Fibroblast of skin of scalp (primary cell): ENCODE results near the gene PTGFRN.
"Not testable (repeated sequence)": the region's sequence is repeated elsewhere in the genome, so short reads cannot be mapped to it uniquely, and the experiment has no call there.

Experiments used
- DNase-seq: peaks from one replicate; pipeline ENCODE4 v3.0.0-alpha.2; 2013

Gene PTGFRN

DNA sequence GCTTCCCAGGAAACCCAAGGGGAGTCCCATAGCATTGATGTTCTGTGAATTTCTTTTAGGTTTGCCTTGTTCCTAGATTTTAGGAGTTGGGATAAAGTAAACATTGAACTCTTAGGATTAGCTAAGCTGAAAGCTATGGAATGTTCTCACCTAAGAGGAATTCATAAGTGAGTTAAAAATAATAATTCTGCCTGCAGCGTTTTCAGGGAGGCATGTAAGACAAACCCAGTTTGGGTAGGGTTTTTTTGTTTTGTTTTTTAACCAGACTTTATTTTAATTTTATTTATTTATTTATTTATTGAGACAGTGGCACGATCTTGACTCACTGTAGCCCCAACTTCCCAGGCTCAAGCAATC lies 62.9 kb downstream of the PTGFRN start:
- peak; percentile 33 for DNase-seq

GRCh38 chr1:116980309-116980708 lies 70.6 kb downstream of the PTGFRN start:
- DNase-seq: not testable (repeated sequence)

DNA sequence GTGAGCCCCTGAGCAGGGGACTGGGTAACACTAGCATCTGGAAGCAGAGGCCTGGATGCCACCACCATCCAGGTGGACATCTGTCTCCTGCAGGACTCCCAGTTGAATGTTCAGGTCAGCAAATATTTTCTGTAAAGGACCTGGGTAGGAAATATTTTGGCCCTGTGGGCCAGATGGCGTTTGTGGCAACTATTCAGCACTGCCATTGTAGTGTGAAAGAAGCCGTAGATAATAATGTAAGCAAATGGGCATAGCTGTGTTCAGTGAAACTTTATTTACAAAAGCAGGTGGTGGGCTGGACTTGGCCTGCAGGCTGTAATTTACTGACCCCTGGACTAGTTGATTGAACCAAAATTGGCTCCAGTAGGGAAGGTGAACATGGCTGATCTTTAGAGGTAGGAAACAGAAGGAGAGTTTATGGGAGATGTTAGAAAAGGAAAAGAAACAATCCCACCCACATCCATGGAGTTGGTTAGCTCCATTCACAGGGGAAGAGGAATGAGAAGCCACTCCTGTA lies 71.9 kb downstream of the PTGFRN start:
- no peak for DNase-seq

GRCh38 chr1:116982319-116983004 lies 72.7 kb downstream of the PTGFRN start:
- DNase-seq: no peak

DNA sequence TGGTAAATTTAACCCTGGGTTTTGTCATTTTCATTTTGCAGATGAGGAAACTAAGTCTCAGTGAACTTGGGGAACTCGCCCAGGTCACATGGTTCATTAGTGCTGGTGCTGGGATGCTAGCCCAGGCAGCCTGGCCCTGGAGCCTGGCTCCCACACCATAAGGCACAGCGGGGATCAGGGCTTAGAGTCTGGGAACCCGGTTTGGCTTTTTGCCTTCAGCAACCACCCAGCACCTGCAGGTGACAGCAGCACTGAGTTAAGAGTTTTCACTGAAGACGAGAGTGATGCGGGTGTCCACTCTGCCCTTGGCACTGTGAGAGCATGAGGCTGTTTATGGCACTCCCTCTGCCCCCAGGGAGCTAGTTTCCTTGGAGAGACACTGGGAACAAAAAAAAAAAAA lies 73.4 kb downstream of the PTGFRN start:
- no peak for DNase-seq

- no peak for DNase-seq
These were observed 74.0 kb downstream of the PTGFRN start for GRCh38 chr1:116983678-116984077.

DNA sequence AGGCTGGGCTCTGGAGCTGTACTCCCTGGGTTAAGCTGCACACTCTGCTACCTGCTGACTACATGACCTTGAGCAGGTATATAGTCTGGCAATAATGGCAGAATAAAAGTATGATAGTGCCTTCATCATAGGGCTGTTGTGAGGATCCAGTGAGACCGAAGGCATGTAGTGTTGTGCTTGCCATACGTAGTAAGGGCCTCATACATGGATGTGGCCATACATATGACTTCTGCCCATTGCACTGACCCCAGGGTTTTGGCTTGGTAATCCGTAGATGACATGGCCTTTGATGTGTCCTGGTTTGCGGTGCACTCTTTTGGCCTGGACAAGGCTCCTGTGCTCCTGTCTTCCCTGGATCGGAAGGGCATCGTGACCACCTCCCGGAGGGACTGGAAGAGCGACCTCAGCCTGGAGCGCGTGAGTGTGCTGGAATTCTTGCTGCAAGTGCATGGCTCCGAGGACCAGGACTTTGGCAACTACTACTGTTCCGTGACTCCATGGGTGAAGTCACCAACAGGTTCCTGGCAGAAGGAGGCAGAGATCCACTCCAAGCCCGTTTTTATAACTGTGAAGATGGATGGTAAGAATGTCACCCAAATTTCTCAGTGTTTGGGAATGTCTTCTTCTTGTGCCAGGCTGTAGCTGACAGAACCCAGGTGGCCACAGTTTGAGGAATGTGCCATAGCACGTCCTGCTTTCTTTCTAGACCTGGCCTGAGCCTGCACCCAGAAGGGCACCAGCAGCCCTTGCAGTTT lies 74.9 kb downstream of the PTGFRN start:
- DNase-seq: no peak

DNA sequence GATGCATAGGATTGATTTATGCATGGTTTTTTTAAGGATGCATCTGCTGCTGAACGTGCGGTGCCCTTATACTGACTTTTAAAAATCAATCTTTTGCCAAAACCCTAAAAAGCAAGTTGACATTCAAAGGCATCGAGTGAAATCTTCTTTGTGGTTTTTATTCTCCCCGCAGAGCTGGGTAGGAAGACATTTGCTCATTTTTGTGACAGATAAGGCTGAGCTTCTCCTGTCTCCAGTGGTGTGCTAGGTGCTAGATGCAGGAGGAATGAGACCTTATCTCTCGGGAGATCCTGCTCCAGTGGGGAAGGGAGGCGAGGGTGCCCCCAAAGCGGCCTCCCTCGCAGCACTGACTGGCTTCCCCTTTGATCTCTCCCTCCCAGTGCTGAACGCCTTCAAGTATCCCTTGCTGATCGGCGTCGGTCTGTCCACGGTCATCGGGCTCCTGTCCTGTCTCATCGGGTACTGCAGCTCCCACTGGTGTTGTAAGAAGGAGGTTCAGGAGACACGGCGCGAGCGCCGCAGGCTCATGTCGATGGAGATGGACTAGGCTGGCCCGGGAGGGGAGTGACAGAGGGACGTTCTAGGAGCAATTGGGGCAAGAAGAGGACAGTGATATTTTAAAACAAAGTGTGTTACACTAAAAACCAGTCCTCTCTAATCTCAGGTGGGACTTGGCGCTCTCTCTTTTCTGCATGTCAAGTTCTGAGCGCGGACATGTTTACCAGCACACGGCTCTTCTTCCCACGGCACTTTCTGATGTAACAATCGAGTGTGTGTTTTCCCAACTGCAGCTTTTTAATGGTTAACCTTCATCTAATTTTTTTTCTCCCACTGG lies 76.9 kb downstream of the PTGFRN start:
- no peak for DNase-seq

- no peak for DNase-seq
These were observed 77.5 kb downstream of the PTGFRN start for GRCh38 chr1:116987256-116987555.

GRCh38 chr1:116988248-116988647 lies 78.5 kb downstream of the PTGFRN start:
- DNase-seq: peak; percentile 51

GRCh38 chr1:116988908-116989307 lies 79.2 kb downstream of the PTGFRN start:
- DNase-seq: no peak

GRCh38 chr1:116989835-116990234 lies 80.1 kb downstream of the PTGFRN start:
- DNase-seq: no peak

DNA sequence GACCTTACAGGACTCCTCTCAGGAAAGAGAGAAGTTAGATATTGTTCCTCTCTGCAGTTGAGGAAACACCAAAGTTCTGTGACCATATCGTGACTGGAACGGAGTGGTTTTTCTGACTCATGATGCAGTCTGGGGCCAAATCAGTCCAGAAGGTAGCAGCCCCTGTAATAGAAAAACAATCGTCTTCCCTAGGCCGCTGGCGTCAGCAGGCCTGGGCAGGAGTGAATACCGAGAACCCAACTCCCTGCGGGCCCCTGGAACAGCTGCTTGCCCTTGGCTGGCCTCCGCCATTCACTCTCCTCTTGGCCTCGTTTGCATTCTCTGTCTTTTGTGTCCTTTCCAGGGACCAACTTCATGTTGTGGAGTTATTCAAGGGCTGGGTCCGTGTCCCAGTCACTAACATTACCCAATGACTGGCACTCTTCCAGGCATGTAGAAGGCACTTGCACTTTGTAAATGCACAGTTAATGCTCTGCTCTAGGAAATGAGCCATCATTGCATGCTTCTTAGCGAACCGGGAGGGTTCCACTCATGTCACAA lies 81.0 kb downstream of the PTGFRN start:
- peak; percentile 79 for DNase-seq

DNA sequence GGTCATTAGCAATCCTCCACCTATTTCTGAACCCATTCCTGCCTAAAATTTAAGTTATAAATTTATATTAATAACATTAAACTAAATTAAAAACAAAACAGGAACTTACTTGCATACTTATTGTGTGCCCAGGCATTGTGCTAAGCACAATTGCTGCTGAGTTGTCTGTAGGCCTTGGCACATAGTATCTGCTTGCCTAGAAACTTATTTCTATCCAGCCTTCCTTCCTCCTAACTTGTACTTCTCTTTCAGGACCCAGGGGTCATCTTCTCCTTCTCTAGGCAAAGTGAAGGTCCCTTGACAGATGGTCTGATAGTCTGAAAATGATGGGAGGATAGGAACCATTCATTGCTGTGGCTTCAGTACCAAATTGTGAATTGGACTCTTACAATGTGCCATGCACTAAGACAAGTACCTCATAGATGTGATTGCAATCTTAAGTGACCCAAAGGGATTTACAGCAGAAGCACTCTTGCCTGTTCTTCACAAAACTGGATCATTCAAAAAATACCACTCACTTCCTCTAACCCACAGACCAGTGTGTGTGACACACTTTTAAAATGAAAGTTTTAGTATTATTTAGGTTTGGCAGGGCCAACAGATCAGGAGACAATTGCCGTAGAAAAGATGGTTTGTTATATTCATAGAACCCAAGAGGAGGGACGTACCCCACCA lies 81.6 kb downstream of the PTGFRN start:
- DNase-seq: no peak

- DNase-seq: no peak
These were observed 82.2 kb downstream of the PTGFRN start for GRCh38 chr1:116991918-116992317.

DNA sequence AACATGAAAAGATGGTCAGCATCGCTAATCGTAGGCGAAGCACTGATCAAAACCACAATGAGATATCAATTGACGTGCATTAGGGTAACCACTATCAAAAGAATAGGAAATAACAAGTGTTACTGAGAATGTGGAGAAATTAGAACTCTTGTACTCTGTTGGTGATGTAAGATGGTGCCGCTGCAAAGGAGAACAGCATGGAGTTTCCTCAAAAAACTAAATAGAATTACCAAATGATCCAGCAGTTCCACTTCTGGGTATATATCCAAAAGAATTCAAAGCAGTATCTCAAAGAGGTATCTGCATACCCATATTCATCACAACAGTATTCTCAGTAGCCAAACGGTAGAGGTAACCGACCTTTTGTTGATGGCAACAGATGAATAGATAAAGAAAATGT lies 83.6 kb downstream of the PTGFRN start:
- DNase-seq: no peak

DNA sequence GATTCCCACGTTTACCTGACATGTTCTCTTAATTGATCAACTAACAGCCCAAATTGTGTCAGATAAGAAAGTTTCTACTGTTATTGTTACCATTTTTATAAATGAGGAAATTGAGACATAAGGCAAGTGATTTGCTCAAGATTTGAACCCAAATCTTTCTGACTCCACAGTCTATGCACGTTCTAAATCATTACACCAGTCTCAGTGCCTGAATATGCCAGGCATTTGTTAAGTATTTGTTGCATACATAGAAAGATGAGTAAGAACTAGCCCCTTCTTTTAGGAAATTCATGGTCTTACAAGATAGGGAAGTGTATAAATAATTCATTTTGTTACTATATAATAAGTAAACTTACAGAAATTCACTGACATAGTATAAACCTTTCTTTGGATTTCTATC lies 84.7 kb downstream of the PTGFRN start:
- no peak for DNase-seq

DNA sequence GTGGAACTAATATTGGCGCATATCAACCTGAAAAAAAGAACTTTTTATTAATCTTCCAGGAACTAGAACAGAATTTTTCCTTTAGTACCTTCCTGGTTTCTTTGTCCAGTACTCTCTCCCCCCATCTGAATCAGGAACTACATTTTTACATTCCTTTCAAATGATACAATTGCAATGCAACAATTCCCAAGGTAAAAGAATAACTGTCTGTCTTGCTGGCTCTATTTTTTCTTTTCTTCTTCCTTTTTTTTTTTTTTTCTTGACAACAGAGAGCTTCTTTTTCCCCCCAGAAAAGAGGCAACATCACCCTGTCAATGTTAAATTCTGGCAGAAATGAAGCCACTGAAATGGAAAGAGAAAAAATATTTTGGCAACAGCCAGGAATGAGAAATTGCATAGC lies 87.3 kb downstream of the PTGFRN start:
- DNase-seq: peak; percentile 60

GRCh38 chr1:116997636-116998035 lies 87.9 kb downstream of the PTGFRN start:
- DNase-seq: peak; percentile 23

GRCh38 chr1:116999596-116999995 lies 89.9 kb downstream of the PTGFRN start:
- no peak for DNase-seq

DNA sequence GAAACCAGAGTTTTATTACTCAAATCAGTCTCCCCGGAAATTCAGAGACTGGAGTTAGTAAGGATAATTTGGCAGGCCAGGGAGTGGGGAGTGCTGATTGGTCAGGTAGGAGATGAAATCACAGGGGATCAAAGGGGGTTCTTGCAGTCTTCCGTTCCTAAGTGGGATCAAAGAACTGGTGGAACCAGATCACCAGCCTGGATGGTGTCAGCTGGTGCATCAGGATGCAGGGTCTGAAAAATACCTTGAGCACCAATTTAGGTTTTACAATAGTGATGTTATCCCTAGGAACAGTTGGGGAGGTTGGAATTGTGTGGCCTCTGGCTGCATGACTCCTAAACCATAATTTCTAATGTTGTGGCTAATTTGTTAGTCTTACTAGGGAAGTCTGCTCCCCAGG lies 90.4 kb downstream of the PTGFRN start:
- DNase-seq: no peak

GRCh38 chr1:117001254-117001927 lies 91.7 kb downstream of the PTGFRN start, which contains the start of gene CD101:
Gene CD101, plus strand, starts transcription at chr1:117001760. Its CDS starts 58 bp downstream, at chr1:117001818.
- no peak for DNase-seq
